Epithelial cell of proximal tubule (primary cell): ENCODE data around the gene WDR45B. TPM values are rescaled to one million over a fixed set of nuclear protein-coding genes. Genes with fewer than 3 reads are reported as not detected.

Source experiments
- DNase-seq: peaks from one replicate; pipeline ENCODE4 v3.0.0-alpha.2; 2011; ENCODE audit warnings: low read depth
- H3K4me3 ChIP-seq: 2 replicates; pipeline ENCODE4 v1.5.1; 2011; ENCODE audit warnings: low read depth, mild to moderate bottlenecking, low read length
- CTCF ChIP-seq: conservative IDR thresholded peaks from 2 replicates; pipeline ENCODE4 v1.5.1; 2012; ENCODE audit warnings: low read depth, mild to moderate bottlenecking, low read length
- total RNA-seq: library from RNA; depleted of rRNA; stranded (reverse); fragments of >200 nt; gene quantifications from 2 replicates; pipeline ENCODE4 v1.2.3, GENCODE V29; 2015

WDR45B gene
- total RNA-seq, 1 donor from 2014 or later = 81.3 TPM

DNA sequence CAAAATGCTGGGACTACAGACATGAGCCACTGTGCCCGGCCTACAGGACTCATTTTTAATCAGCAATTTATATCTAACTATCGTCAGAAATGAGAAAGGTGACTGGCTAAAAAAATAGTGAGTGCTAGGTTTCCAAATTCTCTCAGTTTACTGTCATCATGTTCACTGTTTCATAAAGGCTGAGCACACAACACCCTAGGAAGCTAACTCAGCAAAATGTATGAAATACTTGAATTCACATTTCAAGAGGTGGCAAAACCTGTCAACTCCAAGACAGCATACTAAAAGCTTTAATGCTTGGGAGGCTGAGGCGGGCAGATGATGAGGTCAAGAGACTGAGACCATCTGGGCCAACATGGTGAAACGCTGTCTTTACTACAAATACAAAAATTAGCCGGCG is 16.7 kb downstream of the WDR45B start:
- no peak for TF ChIP-seq CTCF
- no peak overlapping the region for H3K4me3 ChIP-seq
- DNase-seq = no peak

GRCh38 chr17:82630212-82630611 is 18.0 kb downstream of the WDR45B start:
- no peak overlapping the region for H3K4me3 ChIP-seq
- no peak for DNase-seq
- TF ChIP-seq CTCF = no peak

DNA sequence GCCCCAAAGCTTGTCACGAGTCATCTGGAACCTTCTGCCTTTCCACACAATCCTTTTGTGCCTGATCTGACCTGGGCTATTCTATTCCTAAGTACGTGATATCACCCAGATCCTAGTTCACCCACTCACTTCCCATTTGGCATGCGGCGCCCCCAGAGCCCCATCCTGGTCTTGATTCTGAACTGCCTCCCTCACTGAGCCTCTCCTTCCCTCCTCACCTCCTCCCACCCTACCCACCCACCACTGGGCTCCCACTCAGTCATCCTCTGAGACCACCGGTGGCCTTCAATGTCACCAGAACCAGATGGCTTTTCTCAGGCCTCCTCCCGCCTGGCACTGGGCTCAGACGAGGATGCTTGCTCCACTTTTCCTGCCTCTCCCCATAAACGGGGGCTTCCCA is 18.5 kb downstream of the WDR45B start:
- no peak for TF ChIP-seq CTCF
- DNase-seq = no peak
- H3K4me3 ChIP-seq = no peak overlapping the region

DNA sequence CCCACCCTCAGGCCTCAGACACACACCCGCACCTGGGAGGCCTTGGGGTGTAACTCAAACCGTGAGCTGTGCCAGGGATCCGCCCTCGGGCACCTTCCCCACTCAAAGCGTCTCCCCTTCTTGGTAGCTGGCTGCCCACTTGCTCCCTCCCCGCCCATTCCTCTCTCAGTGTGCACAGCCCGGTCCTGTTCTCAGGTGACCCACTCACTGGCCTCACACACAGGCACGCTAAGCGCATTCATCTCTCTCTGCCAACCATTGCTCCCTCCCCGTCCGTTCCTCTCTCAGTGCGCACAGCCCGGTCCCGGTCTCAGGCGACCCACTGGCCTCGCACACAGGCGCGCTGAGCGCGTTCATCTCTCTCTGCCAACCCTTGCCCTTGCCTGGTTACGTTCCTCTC is 20.8 kb downstream of the WDR45B start:
- no peak for DNase-seq
- no peak for TF ChIP-seq CTCF
- no peak overlapping the region for H3K4me3 ChIP-seq

GRCh38 chr17:82623707-82624106 is 24.5 kb downstream of the WDR45B start:
- no peak for TF ChIP-seq CTCF
- H3K4me3 ChIP-seq = no peak overlapping the region
- DNase-seq = no peak

DNA sequence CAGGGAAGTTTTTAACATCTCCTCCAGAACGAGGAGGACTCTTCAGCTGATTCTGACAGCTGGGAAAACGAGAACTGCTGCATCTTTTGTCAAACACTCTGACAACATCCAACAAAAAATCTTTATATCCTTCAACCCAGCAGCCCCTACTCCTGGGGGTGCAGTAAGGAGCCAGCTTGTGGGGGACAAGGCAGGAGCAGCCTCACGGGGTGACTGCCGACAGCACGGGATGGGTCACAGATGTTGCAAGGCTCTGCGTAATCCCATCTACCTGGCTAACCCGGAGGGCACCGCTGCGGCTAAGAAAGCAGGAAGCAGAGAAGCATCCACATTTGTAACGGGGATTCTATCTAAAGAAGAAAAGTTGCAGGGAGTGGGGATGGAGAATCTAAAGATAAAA is 28.6 kb downstream of the WDR45B start:
- no peak for TF ChIP-seq CTCF
- H3K4me3 ChIP-seq = no peak overlapping the region
- DNase-seq = no peak

GRCh38 chr17:82619211-82619610 is 29.0 kb downstream of the WDR45B start:
- no peak overlapping the region for H3K4me3 ChIP-seq
- no peak for DNase-seq
- no peak for TF ChIP-seq CTCF
